Measurements from ENCODE around the gene GTPBP10. TPM values are rescaled to one million over a fixed set of nuclear protein-coding genes. Genes with fewer than 3 reads are reported as not detected.

The GTPBP10 gene
- total RNA-seq, 1 experiment from 2014 or later, result 23.3 TPM

GRCh38 chr7:90409667-90410066, 63.2 kb downstream of the GTPBP10 start:
- Mint-ChIP-seq H3K4me3 (no peak overlapping the region), H3K36me3 (ENCODE audit: insufficient read depth in 1 of 3, low read depth in 3 of 3) (peaks cover 11 to 64% (median 55%) of the 10 kb centered on the region in 3 experiments; a peak in 6 of 7 replicates), H3K4me1 (no peaks in the 10 kb centered on the region; a peak in 1 of 4 replicates), H3K27me3 (ENCODE audit: low read depth) (no peaks in the 10 kb centered on the region), H3K9me3 (no peaks in the 10 kb centered on the region), H3K27ac (no peak overlapping the region)
- Histone ChIP-seq H3K9ac (ENCODE audit: extremely low read depth, insufficient read length, low read length) (no peak overlapping the region), H4K8ac (replicated peaks; ENCODE audit: insufficient read length, low read depth, low read length) (no peak overlapping the region), H2BK20ac (ENCODE audit: low read depth, low read length, poor library complexity, severe bottlenecking) (no peak overlapping the region), H4K5ac (ENCODE audit: insufficient read length, low read depth, low read length) (no peak overlapping the region), H3T11ph (ENCODE audit: low read length) (no peak overlapping the region), H3K14ac (ENCODE audit: insufficient read depth, low read length) (no peak overlapping the region), H2BK5ac (ENCODE audit: insufficient read length, low read length) (no peak overlapping the region), H3K4ac (ENCODE audit: low read depth, low read length) (no peak overlapping the region), H3K79me1 (ENCODE audit: insufficient read depth, low read depth, low read length, poor library complexity, severe bottlenecking) (peaks cover 7% of the 10 kb centered on the region), H3K9me3 (ENCODE audit: control insufficient read depth, low read depth, low read length) (no peaks in the 10 kb centered on the region), H3K23ac (ENCODE audit: insufficient read length, low read depth, low read length) (no peak overlapping the region), H3K4me2 (ENCODE audit: insufficient read depth, insufficient read length, low read length) (no peak overlapping the region), H3K4me1 (ENCODE audit: insufficient read depth, low read length) (no peaks in the 10 kb centered on the region), H3K56ac (ENCODE audit: insufficient read length, low read depth, low read length) (no peak overlapping the region), H2BK15ac (ENCODE audit: low read depth, low read length) (no peak overlapping the region), H3K79me2 (ENCODE audit: insufficient read depth, low read length) (no peaks in the 10 kb centered on the region), H4K20me1 (ENCODE audit: control insufficient read depth, insufficient read depth, insufficient read length) (no peaks in the 10 kb centered on the region), H3K27me3 (ENCODE audit: insufficient read depth, low read length) (no peaks in the 10 kb centered on the region), H4K91ac (ENCODE audit: insufficient read length, low read depth, low read length) (no peak overlapping the region), H3K18ac (ENCODE audit: insufficient read length, low read depth, low read length) (no peak overlapping the region), H3K27ac (ENCODE audit: insufficient read length, low read depth, low read length) (no peak overlapping the region), H2AK5ac (ENCODE audit: insufficient read length, low read length) (no peak overlapping the region), H3K23me2 (ENCODE audit: insufficient read length, low read depth, low read length, poor library complexity, severe bottlenecking) (no peaks in the 10 kb centered on the region), H2BK120ac (ENCODE audit: low read depth, low read length, poor library complexity, severe bottlenecking) (no peak overlapping the region), H2BK12ac (ENCODE audit: insufficient read length, low read depth, low read length) (no peak overlapping the region), H2AFZ (ENCODE audit: low read length) (no peak overlapping the region)
- no CpG with 5 or more reads among the region's 3 CpGs for WGBS (ENCODE audit: extremely low coverage, insufficient read length, low lambda C conversion rate)
- no peak for TF ChIP-seq CTCF (conservative IDR thresholded peaks at IDR 0.05)
- DNase-seq, result no peak
